BLaER1 (cell line): Measurements from ENCODE around the gene ANAPC16.
A peak's percentile ranks its signal among the peaks of the same experiment; 100 is the strongest.
"Not testable (repeated sequence)": the region's sequence is repeated elsewhere in the genome, so short reads cannot be mapped to it uniquely, and the experiment has no call there.

Source experiments
- H3K27ac ChIP-seq: shearing (Covaris generic); formaldehyde crosslinking; 2 replicates; pipeline ENCODE4 v1.8.1; 2022
- H3K27me3 ChIP-seq: shearing (Covaris generic); formaldehyde crosslinking; 2 replicates; pipeline ENCODE4 v1.8.1; 2022
- H3K36me3 ChIP-seq: shearing (Covaris generic); formaldehyde crosslinking; 2 replicates; pipeline ENCODE4 v1.8.1; 2022
- H3K4me1 ChIP-seq: shearing (Covaris generic); formaldehyde crosslinking; 2 replicates; pipeline ENCODE4 v1.8.1; 2022
- H3K4me2 ChIP-seq: shearing (Covaris generic); formaldehyde crosslinking; 2 replicates; pipeline ENCODE4 v1.8.1; 2022
- H3K4me3 ChIP-seq: shearing (Covaris generic); formaldehyde crosslinking; 2 replicates; pipeline ENCODE4 v1.8.1; 2022
- H3K9ac ChIP-seq: shearing (Covaris generic); formaldehyde crosslinking; 2 replicates; pipeline ENCODE4 v1.8.1; 2022
- H3K9me3 ChIP-seq: shearing (Covaris generic); formaldehyde crosslinking; 2 replicates; pipeline ENCODE4 v1.8.1; 2022
- H4K20me1 ChIP-seq: shearing (Covaris generic); formaldehyde crosslinking; 2 replicates; pipeline ENCODE4 v1.8.1; 2022
- Cebpa-rat ChIP-seq: shearing (Covaris generic); IDR thresholded peaks from 2 replicates; pipeline ENCODE4 v1.8.1; 2022

The ANAPC16 gene

GRCh38 chr10:72240371-72240770 is 24.6 kb downstream of the ANAPC16 start:
- H3K27me3 ChIP-seq, result no peaks in the 10 kb centered on the region
- no peaks in the 10 kb centered on the region for H3K9me3 ChIP-seq
- no peak overlapping the region for H3K9ac ChIP-seq
- no peak for TF ChIP-seq Cebpa-rat
- H3K27ac ChIP-seq, result no peak overlapping the region
- no peak overlapping the region for H3K4me3 ChIP-seq
- no peak overlapping the region for H3K4me2 ChIP-seq
- H3K36me3 ChIP-seq, result peaks cover 35% of the 10 kb centered on the region
- no peaks in the 10 kb centered on the region for H4K20me1 ChIP-seq
- H3K4me1 ChIP-seq, result peaks cover 35% of the 10 kb centered on the region

- Histone ChIP-seq H3K4me3 (no peak overlapping the region), H3K36me3 (peaks cover 21% of the 10 kb centered on the region), H3K27ac (no peak overlapping the region), H4K20me1 (no peaks in the 10 kb centered on the region), H3K27me3 (no peaks in the 10 kb centered on the region), H3K9ac (no peak overlapping the region), H3K9me3 (no peaks in the 10 kb centered on the region), H3K4me1 (peaks cover 49% of the 10 kb centered on the region), H3K4me2 (no peak overlapping the region)
- TF ChIP-seq Cebpa-rat, result no peak
Measured at GRCh38 chr10:72241691-72242252, 26.0 kb downstream of the ANAPC16 start.

- Histone ChIP-seq H3K27me3 (no peaks in the 10 kb centered on the region), H3K4me3 (no peak overlapping the region), H3K9ac (peak overlapping the region; percentile 54), H3K9me3 (no peaks in the 10 kb centered on the region), H3K4me1 (peaks cover 58% of the 10 kb centered on the region), H3K4me2 (peak overlapping the region; percentile 50), H3K27ac (peak overlapping the region; percentile 40; the same call in 1 of the 2 replicates), H3K36me3 (peaks cover 12% of the 10 kb centered on the region), H4K20me1 (no peaks in the 10 kb centered on the region)
- TF ChIP-seq Cebpa-rat, result no peak
Measured at GRCh38 chr10:72242675-72243074, 26.9 kb downstream of the ANAPC16 start.

- Histone ChIP-seq H3K27me3 (no peaks in the 10 kb centered on the region), H3K9ac (no peak overlapping the region), H3K9me3 (no peaks in the 10 kb centered on the region), H3K4me2 (peak overlapping the region; percentile 96), H3K4me1 (peaks cover 69% of the 10 kb centered on the region), H4K20me1 (no peaks in the 10 kb centered on the region), H3K27ac (no peak overlapping the region), H3K36me3 (no peaks in the 10 kb centered on the region), H3K4me3 (no peak overlapping the region)
- TF ChIP-seq Cebpa-rat, result no peak
Measured at GRCh38 chr10:72243822-72244437, 28.1 kb downstream of the ANAPC16 start.

- H3K9me3 ChIP-seq, result no peaks in the 10 kb centered on the region
- no peaks in the 10 kb centered on the region for H4K20me1 ChIP-seq
- TF ChIP-seq Cebpa-rat, result no peak
- H3K9ac ChIP-seq, result no peak overlapping the region
- H3K4me2 ChIP-seq, result peak overlapping the region; percentile 96
- H3K27me3 ChIP-seq, result no peaks in the 10 kb centered on the region
- peak overlapping the region; percentile 4; the same call in 1 of the 2 replicates for H3K27ac ChIP-seq
- H3K36me3 ChIP-seq, result no peaks in the 10 kb centered on the region
- H3K4me3 ChIP-seq, result no peak overlapping the region
- peaks cover 76% of the 10 kb centered on the region for H3K4me1 ChIP-seq
Measured at GRCh38 chr10:72244573-72245038, 28.8 kb downstream of the ANAPC16 start.

GRCh38 chr10:72245949-72246525 is 30.2 kb downstream of the ANAPC16 start:
- TF ChIP-seq Cebpa-rat, result no peak
- Histone ChIP-seq H3K27me3 (no peaks in the 10 kb centered on the region), H3K4me3 (no peak overlapping the region), H3K9ac (no peak overlapping the region), H3K9me3 (no peaks in the 10 kb centered on the region), H3K36me3 (no peaks in the 10 kb centered on the region), H3K27ac (0 out of 2 replicates have a peak overlapping the region, but pooled peaks have one; percentile 8), H3K4me1 (peaks cover 90% of the 10 kb centered on the region), H3K4me2 (peak overlapping the region; percentile 96), H4K20me1 (no peaks in the 10 kb centered on the region)

- peak overlapping the region; percentile 81 for H3K27ac ChIP-seq
Measured at GRCh38 chr10:72248468-72249151, 32.8 kb downstream of the ANAPC16 start.

GRCh38 chr10:72249176-72249862 is 33.5 kb downstream of the ANAPC16 start:
- H3K36me3 ChIP-seq, H3K9me3 ChIP-seq, H4K20me1 ChIP-seq, H3K27me3 ChIP-seq: not testable (repeated sequence)
- Histone ChIP-seq H3K9ac (peak overlapping the region; percentile 62; the same call in 1 of the 2 replicates), H3K4me2 (peak overlapping the region; percentile 96), H3K4me3 (peak overlapping the region; percentile 55), H3K27ac (peak overlapping the region; percentile 81), H3K4me1 (peaks cover 98% of the 10 kb centered on the region)

More at GRCh38 chr10:72248468-72249151, 32.8 kb downstream of the ANAPC16 start:
- TF ChIP-seq Cebpa-rat, result no peak
- no peaks in the 10 kb centered on the region for H3K9me3 ChIP-seq
- no peaks in the 10 kb centered on the region for H3K36me3 ChIP-seq
- H3K27me3 ChIP-seq, result no peaks in the 10 kb centered on the region
- H3K4me1 ChIP-seq, result peaks cover 98% of the 10 kb centered on the region
- H3K4me3 ChIP-seq, result peak overlapping the region; percentile 55
- peak overlapping the region; percentile 96 for H3K4me2 ChIP-seq
- H4K20me1 ChIP-seq, result no peaks in the 10 kb centered on the region
- peak overlapping the region; percentile 62; the same call in 1 of the 2 replicates for H3K9ac ChIP-seq

GRCh38 chr10:72250666-72251065 is 34.9 kb downstream of the ANAPC16 start:
- H3K4me2 ChIP-seq, result peak overlapping the region; percentile 96

More at GRCh38 chr10:72250666-72251065, 34.9 kb downstream of the ANAPC16 start:
- Histone ChIP-seq H3K27me3 (no peaks in the 10 kb centered on the region), H3K9ac (no peak overlapping the region), H4K20me1 (no peaks in the 10 kb centered on the region), H3K36me3 (no peaks in the 10 kb centered on the region), H3K9me3 (no peaks in the 10 kb centered on the region), H3K27ac (0 out of 2 replicates have a peak overlapping the region, but pooled peaks have one; percentile 10), H3K4me1 (peaks cover 98% of the 10 kb centered on the region), H3K4me3 (no peak overlapping the region)
- TF ChIP-seq Cebpa-rat, result no peak
